ENCODE measurements around the gene SHMT2.

GRCh38 chr12:57202321-57202720 is 27.2 kb upstream of the SHMT2 start:
- TF ChIP-seq CEBPB (IDR thresholded peaks at IDR 0.05; ENCODE audit: low read depth, low read length): no peak
- TF ChIP-seq, protein P1, sequence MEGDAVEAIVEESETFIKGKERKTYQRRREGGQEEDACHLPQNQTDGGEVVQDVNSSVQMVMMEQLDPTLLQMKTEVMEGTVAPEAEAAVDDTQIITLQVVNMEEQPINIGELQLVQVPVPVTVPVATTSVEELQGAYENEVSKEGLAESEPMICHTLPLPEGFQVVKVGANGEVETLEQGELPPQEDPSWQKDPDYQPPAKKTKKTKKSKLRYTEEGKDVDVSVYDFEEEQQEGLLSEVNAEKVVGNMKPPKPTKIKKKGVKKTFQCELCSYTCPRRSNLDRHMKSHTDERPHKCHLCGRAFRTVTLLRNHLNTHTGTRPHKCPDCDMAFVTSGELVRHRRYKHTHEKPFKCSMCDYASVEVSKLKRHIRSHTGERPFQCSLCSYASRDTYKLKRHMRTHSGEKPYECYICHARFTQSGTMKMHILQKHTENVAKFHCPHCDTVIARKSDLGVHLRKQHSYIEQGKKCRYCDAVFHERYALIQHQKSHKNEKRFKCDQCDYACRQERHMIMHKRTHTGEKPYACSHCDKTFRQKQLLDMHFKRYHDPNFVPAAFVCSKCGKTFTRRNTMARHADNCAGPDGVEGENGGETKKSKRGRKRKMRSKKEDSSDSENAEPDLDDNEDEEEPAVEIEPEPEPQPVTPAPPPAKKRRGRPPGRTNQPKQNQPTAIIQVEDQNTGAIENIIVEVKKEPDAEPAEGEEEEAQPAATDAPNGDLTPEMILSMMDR (conservative IDR thresholded peaks at IDR 0.05; ENCODE audit: low read depth, low read length): no peak
- no peak for TF ChIP-seq POLR2A (IDR thresholded peaks at IDR 0.05; ENCODE audit: low read depth, low read length)
- no peak for TF ChIP-seq BHLHE40 (IDR thresholded peaks at IDR 0.05; ENCODE audit: low read depth, low read length)
- no peak for TF ChIP-seq RAD21 (IDR thresholded peaks at IDR 0.05; ENCODE audit: low read length)
- no peak for TF ChIP-seq MAZ (IDR thresholded peaks at IDR 0.05; ENCODE audit: borderline replicate concordance, low read depth, low read length)
- TF ChIP-seq SMC3 (IDR thresholded peaks at IDR 0.05; ENCODE audit: low read depth, low read length): no peak
- no peak for TF ChIP-seq MAFK (IDR thresholded peaks at IDR 0.05; ENCODE audit: low read depth, low read length)
- no peak for TF ChIP-seq MXI1 (IDR thresholded peaks at IDR 0.05; ENCODE audit: borderline replicate concordance, low read depth, low read length)
- no peak for TF ChIP-seq RFX5 (IDR thresholded peaks at IDR 0.05; ENCODE audit: low read depth, low read length)

Measured in IMR-90 (cell line).